Stimulated activated CD8-positive, alpha-beta memory T cell treated with anti-CD3 and anti-CD28 coated beads, Interleukin-2, amount 100 ng/mL, for 1 hour (primary cell): ENCODE measurements around the gene ANXA6.
A peak's percentile ranks its signal among the peaks of the same experiment; 100 is the strongest.

Source experiments
- DNase-seq, 2 donors: peaks; one replicate each; pipeline ENCODE4 v3.0.0-alpha.2; 2020; ENCODE audit warnings: low read depth in 2 of 2

The ANXA6 gene

GRCh38 chr5:151101746-151102145, 55.8 kb downstream of the ANXA6 start:
- DNase-seq: no peak

DNA sequence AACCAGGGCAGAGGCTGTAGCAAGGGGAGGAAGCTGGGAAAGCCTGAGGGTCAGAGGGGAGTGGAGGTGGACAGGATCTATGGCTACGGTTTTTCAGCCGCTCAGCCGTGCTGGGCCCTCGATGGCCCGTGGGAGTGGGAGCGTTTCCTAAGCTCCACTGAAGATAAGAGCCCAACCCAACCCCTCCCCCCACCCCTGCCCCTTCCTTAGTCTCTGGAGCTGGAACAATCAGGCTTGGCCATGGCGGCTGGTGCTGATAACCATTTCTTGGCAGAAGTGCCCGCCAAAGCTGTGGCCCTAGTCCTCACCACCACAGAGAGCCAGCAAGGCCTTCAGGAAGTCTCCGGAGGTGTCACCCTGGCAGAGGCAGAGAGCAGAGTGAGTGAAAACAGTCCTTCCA, 56.4 kb downstream of the ANXA6 start:
- DNase-seq: no peak

DNA sequence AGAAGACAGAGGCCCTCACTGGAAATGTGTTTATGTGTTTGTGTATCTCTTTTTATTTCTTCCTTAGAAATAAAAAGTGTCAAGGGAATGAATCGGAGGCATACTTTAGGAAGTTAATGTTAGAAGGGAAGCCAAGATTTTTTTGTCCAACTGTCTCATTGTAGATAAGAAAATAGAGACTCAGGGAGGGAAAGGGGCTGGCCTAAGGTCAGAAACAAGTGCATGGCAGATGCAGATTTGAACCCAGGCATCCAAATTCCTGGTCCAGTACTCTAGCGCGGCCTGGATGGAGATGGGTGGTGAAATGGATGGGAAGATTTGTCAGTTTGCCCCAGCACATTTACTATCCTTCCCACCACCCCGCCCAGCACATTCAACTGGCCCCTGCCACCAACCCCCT, 56.9 kb downstream of the ANXA6 start:
- no peak for DNase-seq

GRCh38 chr5:151098768-151099121, 58.8 kb downstream of the ANXA6 start:
- no peak for DNase-seq

- no peak for DNase-seq
These were observed 59.5 kb downstream of the ANXA6 start for GRCh38 chr5:151097820-151098767.

DNA sequence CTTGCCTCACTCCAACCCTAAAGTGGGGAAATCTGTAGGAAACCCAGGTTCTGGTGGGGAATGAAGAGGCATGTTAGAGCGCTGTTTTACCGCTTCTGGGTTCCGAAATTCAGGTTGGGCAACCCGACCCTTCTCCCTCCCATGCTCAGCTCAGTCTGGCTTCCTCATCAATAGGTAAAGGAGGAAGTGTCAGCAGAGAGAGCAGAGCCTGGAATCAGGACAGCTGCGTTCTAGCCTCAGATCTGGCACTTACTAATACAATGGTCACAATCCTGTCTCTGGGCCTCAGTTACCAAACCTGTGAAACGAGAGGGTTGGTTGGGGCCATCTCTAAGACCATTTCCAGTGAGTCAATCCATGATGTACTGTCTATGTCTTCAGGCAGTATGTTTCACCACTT, 60.5 kb downstream of the ANXA6 start:
- DNase-seq: no peak

- DNase-seq: no peak
These were observed 61.6 kb downstream of the ANXA6 start for GRCh38 chr5:151096001-151096373.

- no peak for DNase-seq
These were observed 62.1 kb downstream of the ANXA6 start for GRCh38 chr5:151095341-151096000.

- DNase-seq: no peak
These were observed 62.7 kb downstream of the ANXA6 start for GRCh38 chr5:151094852-151095245.

DNA sequence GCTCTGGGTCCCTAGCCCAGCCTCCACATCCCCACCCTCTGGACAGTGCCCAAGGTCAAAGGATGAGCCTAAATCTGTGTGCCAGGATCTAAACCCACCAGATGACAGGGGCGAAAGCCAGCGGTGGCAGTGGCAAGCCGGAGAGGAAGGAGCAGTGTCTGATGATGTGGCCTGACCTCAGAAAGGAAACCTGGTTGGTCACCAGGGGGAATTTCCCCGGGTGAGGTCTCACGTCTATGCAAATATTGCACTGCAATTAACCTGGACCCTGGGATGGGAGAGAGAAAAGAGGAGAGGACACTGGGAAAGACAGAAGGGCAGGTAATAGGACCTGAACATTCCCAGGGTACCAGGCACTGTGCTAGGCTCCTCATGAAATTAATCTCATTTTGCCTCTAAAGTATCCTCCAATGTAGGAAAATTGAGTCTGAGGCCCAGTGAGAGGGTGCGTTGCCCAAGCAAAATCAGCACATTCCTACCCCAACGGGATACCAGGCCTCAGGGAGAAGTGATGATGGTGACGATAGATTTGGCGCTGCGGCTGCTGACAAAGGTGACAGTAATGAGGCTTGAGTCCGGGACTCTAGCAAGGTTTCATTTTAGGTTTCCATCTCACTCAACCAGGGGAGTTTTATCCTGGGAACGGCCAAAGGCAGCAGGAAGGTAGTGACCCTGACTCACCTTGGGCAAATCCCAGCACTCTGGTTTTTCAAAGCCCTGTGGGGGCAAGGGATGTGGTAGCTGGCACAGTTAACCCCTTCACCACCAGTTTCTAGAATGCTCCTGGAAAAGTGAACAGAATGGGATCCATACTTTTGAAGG, 63.3 kb downstream of the ANXA6 start:
- DNase-seq: peak in 1 of 2 donors; percentile 39

DNA sequence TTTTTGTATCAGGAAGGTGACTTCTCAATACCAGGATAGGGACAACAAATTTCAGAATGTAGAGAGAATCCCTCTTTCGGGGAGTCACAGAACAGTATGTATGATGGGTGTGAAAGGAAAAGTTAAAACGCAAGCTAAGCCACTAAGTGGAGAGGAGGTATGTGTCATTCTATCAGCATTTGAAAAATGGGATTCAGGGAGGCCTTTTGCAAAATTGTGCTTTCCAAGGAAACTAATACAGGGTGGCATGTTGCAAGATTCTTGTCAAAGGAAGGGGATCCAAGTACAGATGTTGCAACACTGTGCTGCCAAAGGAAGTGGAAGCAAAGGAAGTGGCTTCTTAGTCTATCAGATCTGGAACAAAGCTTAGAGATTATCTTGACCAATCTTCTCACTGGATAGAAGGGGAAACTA, 64.1 kb downstream of the ANXA6 start:
- DNase-seq: no peak

- no peak for DNase-seq
These were observed 64.8 kb downstream of the ANXA6 start for GRCh38 chr5:151092762-151093161.

GRCh38 chr5:151089726-151090125, 67.9 kb downstream of the ANXA6 start:
- no peak for DNase-seq

- no peak for DNase-seq
These were observed 68.6 kb downstream of the ANXA6 start for GRCh38 chr5:151088986-151089385.

DNA sequence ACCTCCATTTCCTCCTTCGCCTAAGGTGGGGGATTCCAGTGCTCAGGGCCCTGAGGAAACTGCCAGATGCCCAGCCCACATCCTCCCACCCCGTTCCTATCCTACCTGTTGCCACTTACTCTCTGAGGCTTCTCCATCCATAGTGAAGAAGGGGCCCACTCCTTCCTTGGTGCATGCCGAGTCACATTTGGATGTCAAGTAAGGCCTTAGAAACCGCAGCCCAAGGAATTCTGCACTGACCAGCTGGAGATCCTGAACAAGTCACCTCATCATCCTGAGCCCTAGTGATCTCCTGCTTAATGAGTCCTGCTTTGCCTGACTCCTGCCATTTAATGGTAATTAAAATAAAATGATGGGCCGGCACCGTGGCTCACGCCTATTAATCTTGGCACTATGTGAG, 70.1 kb downstream of the ANXA6 start:
- no peak for DNase-seq

DNA sequence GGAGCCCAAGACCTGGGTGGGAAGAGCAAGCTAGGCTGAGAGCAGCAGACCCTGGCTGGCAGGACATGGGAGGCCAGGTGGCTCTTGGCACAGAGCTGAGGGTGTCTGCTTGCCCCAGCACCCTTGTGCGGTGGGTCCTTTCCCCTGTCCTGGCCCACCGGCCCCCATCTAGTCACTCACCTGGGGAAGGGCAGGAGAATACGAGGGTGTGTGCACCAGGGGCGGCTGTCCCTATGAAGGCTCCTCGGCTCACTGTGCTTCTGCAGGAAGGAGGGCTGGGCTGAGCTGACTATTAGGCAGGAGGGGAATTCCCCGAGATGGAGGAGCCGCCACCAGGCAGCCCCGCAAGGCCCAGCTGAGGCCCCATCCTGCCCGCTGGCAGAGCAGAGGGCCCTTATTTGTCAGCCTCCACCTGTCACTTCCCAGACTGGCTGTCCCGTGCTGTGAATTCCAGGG, 70.6 kb downstream of the ANXA6 start:
- DNase-seq: peak in 1 of 2 donors; percentile 44

GRCh38 chr5:151086192-151086869, 71.2 kb downstream of the ANXA6 start:
- no peak for DNase-seq

GRCh38 chr5:151085517-151086041, 72.0 kb downstream of the ANXA6 start:
- DNase-seq: no peak

- DNase-seq: no peak
These were observed 73.2 kb downstream of the ANXA6 start for GRCh38 chr5:151084363-151084762.

- peak in 1 of 2 donors; percentile 45 for DNase-seq
These were observed 74.4 kb downstream of the ANXA6 start for GRCh38 chr5:151083081-151083676.
